Keratinocyte (primary cell): Measurements from ENCODE around the gene TVP23A. TPM values are rescaled to one million over a fixed set of nuclear protein-coding genes. Genes with fewer than 3 reads are reported as not detected.

ENCODE experiments used
- DNase-seq: peaks from one replicate; pipeline ENCODE4 v3.0.0-alpha.2; 2011; ENCODE audit warnings: low read depth, missing footprints, low spot score
- FAIRE-seq: peaks from 2 replicates; lab custom pipeline; 2011; peaks lifted over from hg19 to GRCh38; lab: Jason Lieb, UNC
- H2AFZ ChIP-seq: 2 replicates; pipeline ENCODE4 v1.6.0; 2012; ENCODE audit warnings: low read length, control low read depth, inconsistent platforms; ENCODE audit not compliant: control insufficient read depth
- H3K27ac ChIP-seq: 2 replicates; pipeline ENCODE4 v1.5.1; 2011; ENCODE audit warnings: low read length; ENCODE audit not compliant: control insufficient read depth, insufficient read depth
- H3K27me3 ChIP-seq: 3 replicates; pipeline ENCODE4 v1.6.0; 2011; ENCODE audit warnings: low read length; ENCODE audit not compliant: control insufficient read depth, insufficient read depth; ENCODE audit errors: extremely low read depth
- H3K36me3 ChIP-seq, 2 experiments: 2 replicates in 1 of 2; 3 replicates in 1 of 2; pipeline ENCODE4 v1.5.1; 2011; ENCODE audit warnings: low read length in 2 of 2, mild to moderate bottlenecking in 1 of 2; ENCODE audit not compliant: control insufficient read depth in 2 of 2, insufficient read depth in 2 of 2; ENCODE audit errors: extremely low read depth in 1 of 2
- H3K4me1 ChIP-seq: 3 replicates; pipeline ENCODE4 v1.5.1; 2011; ENCODE audit warnings: low read length; ENCODE audit not compliant: control insufficient read depth, insufficient read depth; ENCODE audit errors: extremely low read depth
- H3K4me2 ChIP-seq: 3 replicates; pipeline ENCODE4 v1.6.0; 2011; ENCODE audit warnings: low read depth, low read length; ENCODE audit not compliant: control insufficient read depth, insufficient read depth; ENCODE audit errors: extremely low read depth
- H3K4me3 ChIP-seq, 3 experiments: fragments of 200-600 bp in 1 of 3; sonication (generic) in 1 of 3; 2 replicates in 2 of 3; 3 replicates in 1 of 3; pipeline ENCODE4 v1.5.1; 2011 to 2016; ENCODE audit warnings: low read length in 3 of 3, mild to moderate bottlenecking in 3 of 3, control low read depth in 2 of 3, inconsistent platforms in 1 of 3, low read depth in 1 of 3, mixed read lengths in 1 of 3, mixed run types in 1 of 3, moderate library complexity in 1 of 3; ENCODE audit not compliant: control insufficient read depth in 2 of 3, insufficient read depth in 2 of 3; ENCODE audit errors: extremely low read depth in 1 of 3
- H3K79me2 ChIP-seq: 2 replicates; pipeline ENCODE4 v1.6.0; 2012; ENCODE audit warnings: low read length; ENCODE audit not compliant: control insufficient read depth, insufficient read depth
- H3K9ac ChIP-seq: 3 replicates; pipeline ENCODE4 v1.6.0; 2011; ENCODE audit warnings: low read length; ENCODE audit not compliant: control insufficient read depth, insufficient read depth; ENCODE audit errors: extremely low read depth
- H3K9me1 ChIP-seq: 3 replicates; pipeline ENCODE4 v1.6.0; 2011; ENCODE audit warnings: low read length; ENCODE audit not compliant: control insufficient read depth, insufficient read depth; ENCODE audit errors: extremely low read depth
- H3K9me3 ChIP-seq: 2 replicates; pipeline ENCODE4 v1.5.1; 2012; ENCODE audit warnings: low read depth, low read length; ENCODE audit not compliant: control insufficient read depth
- H4K20me1 ChIP-seq: 3 replicates; pipeline ENCODE4 v1.6.0; 2011; ENCODE audit warnings: low read length; ENCODE audit not compliant: control insufficient read depth, insufficient read depth; ENCODE audit errors: extremely low read depth
- EZH2 ChIP-seq: IDR thresholded peaks from one replicate; pipeline ENCODE4 v1.6.1; 2012; ENCODE audit warnings: inconsistent platforms, mild to moderate bottlenecking, low read length, moderate library complexity
- dilution Hi-C: fragments of 300-500 bp; cut with MboI; formaldehyde crosslinking; loops from one replicate; pipeline ENCODE4 v1.7.0; 2020; ENCODE audit warnings: low sequenced_read_pairs; ENCODE audit not compliant: extremely low pct_ligation_motif_present
- polyA plus RNA-seq, 5 experiments: library from polyadenylated mRNA; depleted of rRNA in 3 of 5; stranded (reverse) in 3 of 5; stranded (forward) in 1 of 5; unstranded in 1 of 5; fragments of >200 nt; gene quantifications; 1 replicate in 1 of 5; 2 replicates in 3 of 5; 3 replicates in 1 of 5; pipeline versions ENCODE4 v1.2.1 to v1.2.3, GENCODE V29; 2011 to 2012; ENCODE audit warnings: missing spikeins in 2 of 5, low read depth in 1 of 5, low replicate concordance in 1 of 5
- TF ChIP-seq, protein P1 (sequence below), 3 experiments: IDR thresholded peaks in 1 of 3; conservative IDR thresholded peaks in 1 of 3; optimal IDR thresholded peaks in 1 of 3; 2 replicates in 2 of 3; 3 replicates in 1 of 3; pipeline versions ENCODE3 to v1.5.1; 2011; ENCODE audit warnings: low read length in 3 of 3, mild to moderate bottlenecking in 3 of 3, moderate library complexity in 2 of 3, control low read depth in 1 of 3, inconsistent platforms in 1 of 3; ENCODE audit not compliant: insufficient read depth in 2 of 3; ENCODE audit errors: extremely low read depth in 1 of 3

The TVP23A gene
- polyA plus RNA-seq, 1 donor (not counting 4 experiments of a cell fraction or from before 2014, with no cell fraction given), result not detected

DNA sequence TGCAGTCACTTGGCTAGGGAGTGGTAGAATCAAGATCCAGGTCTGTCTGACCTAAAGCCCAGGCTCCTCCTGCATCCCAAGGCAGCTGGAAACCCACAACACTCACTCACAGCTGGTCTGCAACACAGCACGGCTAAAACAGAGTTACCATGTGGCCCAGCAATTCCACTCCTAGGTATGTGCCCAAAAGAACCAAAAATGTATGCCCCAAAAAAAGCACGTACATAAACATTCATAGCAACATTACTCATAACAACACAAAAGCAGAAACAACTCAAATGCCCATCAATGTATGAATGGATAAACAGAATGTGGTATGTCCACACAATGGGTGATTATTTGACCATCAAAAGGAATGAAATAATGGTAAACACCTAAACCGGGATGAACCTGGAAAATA is 8.9 kb downstream of the TVP23A start:
- Histone ChIP-seq H3K4me2 (no peak overlapping the region), H3K9ac (no peak overlapping the region), H2AFZ (no peak overlapping the region), H3K4me3 (no peak overlapping the region), H3K27ac (no peak overlapping the region), H3K9me3 (no peaks in the 10 kb centered on the region), H4K20me1 (no peaks in the 10 kb centered on the region), H3K27me3 (peaks cover 2% of the 10 kb centered on the region), H3K36me3 (no peaks in the 10 kb centered on the region), H3K4me1 (no peaks in the 10 kb centered on the region), H3K9me1 (no peaks in the 10 kb centered on the region), H3K79me2 (no peaks in the 10 kb centered on the region)
- DNase-seq, result no peak
- TF ChIP-seq, protein P1, sequence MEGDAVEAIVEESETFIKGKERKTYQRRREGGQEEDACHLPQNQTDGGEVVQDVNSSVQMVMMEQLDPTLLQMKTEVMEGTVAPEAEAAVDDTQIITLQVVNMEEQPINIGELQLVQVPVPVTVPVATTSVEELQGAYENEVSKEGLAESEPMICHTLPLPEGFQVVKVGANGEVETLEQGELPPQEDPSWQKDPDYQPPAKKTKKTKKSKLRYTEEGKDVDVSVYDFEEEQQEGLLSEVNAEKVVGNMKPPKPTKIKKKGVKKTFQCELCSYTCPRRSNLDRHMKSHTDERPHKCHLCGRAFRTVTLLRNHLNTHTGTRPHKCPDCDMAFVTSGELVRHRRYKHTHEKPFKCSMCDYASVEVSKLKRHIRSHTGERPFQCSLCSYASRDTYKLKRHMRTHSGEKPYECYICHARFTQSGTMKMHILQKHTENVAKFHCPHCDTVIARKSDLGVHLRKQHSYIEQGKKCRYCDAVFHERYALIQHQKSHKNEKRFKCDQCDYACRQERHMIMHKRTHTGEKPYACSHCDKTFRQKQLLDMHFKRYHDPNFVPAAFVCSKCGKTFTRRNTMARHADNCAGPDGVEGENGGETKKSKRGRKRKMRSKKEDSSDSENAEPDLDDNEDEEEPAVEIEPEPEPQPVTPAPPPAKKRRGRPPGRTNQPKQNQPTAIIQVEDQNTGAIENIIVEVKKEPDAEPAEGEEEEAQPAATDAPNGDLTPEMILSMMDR (optimal IDR thresholded peaks at IDR 0.05 in 1 of 3, IDR thresholded peaks at IDR 0.05 in 1 of 3, conservative IDR thresholded peaks at IDR 0.05 in 1 of 3; ENCODE audit: extremely low read depth in 1 of 3, insufficient read depth in 2 of 3, low read length in 3 of 3), result no peak
- TF ChIP-seq EZH2, result no peak
- FAIRE-seq, result no peak
- dilution Hi-C loops, result no loop called here

DNA sequence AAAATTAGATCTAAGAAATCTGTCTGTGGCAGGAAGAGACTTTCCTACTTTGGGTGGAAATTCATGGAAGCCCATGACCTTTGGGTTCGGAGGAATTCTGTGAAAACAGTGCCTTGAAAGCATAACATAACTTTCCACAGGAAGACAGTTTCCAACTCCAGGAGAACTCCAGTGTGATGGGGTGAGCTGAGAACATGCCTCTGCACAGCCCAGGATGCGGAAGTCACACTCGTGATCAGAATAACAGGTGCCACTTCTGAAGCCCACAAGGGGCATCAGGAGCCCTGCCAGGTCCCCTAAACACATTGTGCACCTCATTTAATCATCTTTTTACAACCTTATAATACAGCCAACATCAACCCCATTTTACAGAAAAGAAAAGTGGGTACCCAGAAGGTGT is 9.7 kb downstream of the TVP23A start:
- Histone ChIP-seq H3K9me3 (no peaks in the 10 kb centered on the region), H3K9me1 (no peaks in the 10 kb centered on the region), H4K20me1 (no peaks in the 10 kb centered on the region), H3K4me3 (no peak overlapping the region), H3K4me2 (no peak overlapping the region), H3K27ac (no peak overlapping the region), H3K27me3 (peaks cover 2% of the 10 kb centered on the region), H3K9ac (no peak overlapping the region), H3K36me3 (no peaks in the 10 kb centered on the region), H3K79me2 (no peaks in the 10 kb centered on the region), H3K4me1 (no peaks in the 10 kb centered on the region), H2AFZ (no peak overlapping the region)
- TF ChIP-seq, protein P1 (optimal IDR thresholded peaks at IDR 0.05 in 1 of 3, IDR thresholded peaks at IDR 0.05 in 1 of 3, conservative IDR thresholded peaks at IDR 0.05 in 1 of 3; ENCODE audit: extremely low read depth in 1 of 3, insufficient read depth in 2 of 3, low read length in 3 of 3), result no peak
- TF ChIP-seq EZH2, result no peak
- DNase-seq, result no peak
- FAIRE-seq, result no peak
- dilution Hi-C loops, result no loop called here
